ENCODE data around the gene MSANTD7. TPM values are rescaled to one million over a fixed set of nuclear protein-coding genes. Genes with fewer than 3 reads are reported as not detected.

MSANTD7 gene
- total and polyA plus RNA-seq, 9 of the 15 experiments (the other 6 are each of a cell fraction or from before 2014, with no cell fraction given) = 5.2 to 27.3 (median 23.6) TPM

- TF ChIP-seq ZNF668 (CRISPR knock-in tag; IDR thresholded peaks at IDR 0.05) (no peak), LEF1 (IDR thresholded peaks at IDR 0.05) (no peak), FIP1L1 (IDR thresholded peaks at IDR 0.05; ENCODE audit: low read depth, low read length, poor library complexity, severe bottlenecking) (no peak), ZNF253 (CRISPR knock-in tag; conservative IDR thresholded peaks at IDR 0.05) (no peak), ZNF592 (IDR thresholded peaks at IDR 0.05) (no peak), NUFIP1 (IDR thresholded peaks at IDR 0.05; ENCODE audit: partially characterized antibody) (no peak), IFI16 (CRISPR knock-in tag; IDR thresholded peaks at IDR 0.05) (no peak), MBD2 (IDR thresholded peaks at IDR 0.05; ENCODE audit: borderline replicate concordance, low read depth) (peak; percentile 55; the same call in 1 of the 2 replicates), MEF2D (tag; conservative IDR thresholded peaks at IDR 0.05; ENCODE audit: low read depth) (no peak), LCOR (CRISPR knock-in tag; IDR thresholded peaks at IDR 0.05) (peak; percentile 62; the same call in 1 of the 2 replicates), RFX1 (IDR thresholded peaks at IDR 0.05) (peak; percentile 16; the same call in 1 of the 2 replicates), MXI1 (IDR thresholded peaks at IDR 0.05; ENCODE audit: low read depth, low read length) (no peak), COPS2 (conservative IDR thresholded peaks at IDR 0.05) (no peak), IRF9 (tag; IDR thresholded peaks at IDR 0.05) (no peak), PATZ1 (CRISPR knock-in tag; IDR thresholded peaks at IDR 0.05; ENCODE audit: borderline replicate concordance) (no peak), SRSF9 (IDR thresholded peaks at IDR 0.05; ENCODE audit: borderline replicate concordance, low read depth, low read length) (no peak), RCOR1 (IDR thresholded peaks at IDR 0.05; ENCODE audit: borderline replicate concordance in 1 of 2, low read depth in 2 of 2, low read length in 2 of 2) (peak in 1 of 2 experiments; percentile 7; a peak in 1 of 4 replicates), SFPQ (IDR thresholded peaks at IDR 0.05; ENCODE audit: low read depth, low read length) (no peak), ZC3H11A (IDR thresholded peaks at IDR 0.05; ENCODE audit: low read depth, low read length) (no peak)
Observed at GRCh38 chr10:14837757-14838581, at the start of gene MSANTD7, which contains the start of the genes CDNF and HSPA14 (continued).

Data from K562 (cell line).